Measurements from ENCODE around the gene INPP1. TPM values are rescaled to one million over a fixed set of nuclear protein-coding genes. Genes with fewer than 3 reads are reported as not detected.

The INPP1 gene
- total RNA-seq, 1 donor from 2014 or later, result 11.3 TPM

DNA sequence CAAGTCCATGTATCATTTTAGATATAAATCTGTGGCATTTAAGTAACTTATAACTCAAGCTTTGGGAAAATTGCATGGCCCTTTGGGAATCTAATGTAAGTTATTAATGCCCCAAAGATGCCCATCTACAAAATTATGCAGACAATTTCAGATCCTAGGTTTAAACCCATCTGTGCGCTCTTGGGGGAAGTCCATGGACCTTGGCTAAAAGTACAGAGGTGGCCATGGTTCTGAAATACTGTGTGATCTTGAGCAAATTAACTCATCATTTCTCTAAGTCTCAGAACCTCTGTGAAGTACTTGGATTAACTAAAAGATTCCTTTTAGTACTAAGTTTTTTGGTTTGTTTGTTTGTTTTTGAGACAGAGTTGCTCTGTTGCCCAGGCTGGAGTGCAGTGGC is 19.5 kb downstream of the INPP1 start:
- Histone ChIP-seq H3K9me3 (ENCODE audit: insufficient read depth, low read depth, low read length) (no peaks in the 10 kb centered on the region), H4K20me1 (ENCODE audit: insufficient read depth, low read length) (peaks cover 3% of the 10 kb centered on the region), H2AFZ (ENCODE audit: low read depth, low read length) (no peak overlapping the region), H3K4me2 (ENCODE audit: low read length) (no peak overlapping the region), H3K27me3 (ENCODE audit: insufficient read depth, low read length) (no peaks in the 10 kb centered on the region), H3K4me1 (ENCODE audit: insufficient read depth, low read length) (no peaks in the 10 kb centered on the region), H3K79me2 (ENCODE audit: insufficient read depth, low read length) (no peaks in the 10 kb centered on the region), H3K27ac (ENCODE audit: low read depth, low read length) (no peak overlapping the region), H3K9ac (ENCODE audit: low read length) (no peak overlapping the region), H3K4me3 (ENCODE audit: insufficient read depth, low read depth, low read length) (no peak overlapping the region), H3K36me3 (ENCODE audit: insufficient read depth, low read length) (peaks cover 4% of the 10 kb centered on the region)
- no peaks in the 10 kb centered on the region for H3K27me3 Mint-ChIP-seq (ENCODE audit: low read depth, unreplicated experiment)
- DNase-seq (ENCODE audit: low read depth) (no peak), FAIRE-seq (no peak)
- no peak overlapping the region for H3K4me3 Mint-ChIP-seq (ENCODE audit: unreplicated experiment)
- no peaks in the 10 kb centered on the region for H3K36me3 Mint-ChIP-seq (ENCODE audit: low read depth, unreplicated experiment)
- H3K4me1 Mint-ChIP-seq (ENCODE audit: low read depth, unreplicated experiment), result peaks cover 7% of the 10 kb centered on the region
- no peak overlapping the region for H3K27ac Mint-ChIP-seq (ENCODE audit: unreplicated experiment)
- no peak for TF ChIP-seq EZH2 (IDR thresholded peaks at IDR 0.05; ENCODE audit: insufficient read depth, low read length)
- TF ChIP-seq, protein P1, sequence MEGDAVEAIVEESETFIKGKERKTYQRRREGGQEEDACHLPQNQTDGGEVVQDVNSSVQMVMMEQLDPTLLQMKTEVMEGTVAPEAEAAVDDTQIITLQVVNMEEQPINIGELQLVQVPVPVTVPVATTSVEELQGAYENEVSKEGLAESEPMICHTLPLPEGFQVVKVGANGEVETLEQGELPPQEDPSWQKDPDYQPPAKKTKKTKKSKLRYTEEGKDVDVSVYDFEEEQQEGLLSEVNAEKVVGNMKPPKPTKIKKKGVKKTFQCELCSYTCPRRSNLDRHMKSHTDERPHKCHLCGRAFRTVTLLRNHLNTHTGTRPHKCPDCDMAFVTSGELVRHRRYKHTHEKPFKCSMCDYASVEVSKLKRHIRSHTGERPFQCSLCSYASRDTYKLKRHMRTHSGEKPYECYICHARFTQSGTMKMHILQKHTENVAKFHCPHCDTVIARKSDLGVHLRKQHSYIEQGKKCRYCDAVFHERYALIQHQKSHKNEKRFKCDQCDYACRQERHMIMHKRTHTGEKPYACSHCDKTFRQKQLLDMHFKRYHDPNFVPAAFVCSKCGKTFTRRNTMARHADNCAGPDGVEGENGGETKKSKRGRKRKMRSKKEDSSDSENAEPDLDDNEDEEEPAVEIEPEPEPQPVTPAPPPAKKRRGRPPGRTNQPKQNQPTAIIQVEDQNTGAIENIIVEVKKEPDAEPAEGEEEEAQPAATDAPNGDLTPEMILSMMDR (IDR thresholded peaks at IDR 0.05; ENCODE audit: insufficient read depth, low read depth, low read length), result no peak
- H3K9me3 Mint-ChIP-seq (ENCODE audit: unreplicated experiment), result no peaks in the 10 kb centered on the region

- Histone ChIP-seq H3K9ac (ENCODE audit: low read length) (no peak overlapping the region), H3K36me3 (ENCODE audit: insufficient read depth, low read length) (peaks cover 9% of the 10 kb centered on the region), H3K4me3 (ENCODE audit: insufficient read depth, low read depth, low read length) (no peak overlapping the region), H3K9me3 (ENCODE audit: insufficient read depth, low read depth, low read length) (no peaks in the 10 kb centered on the region), H3K4me1 (ENCODE audit: insufficient read depth, low read length) (no peaks in the 10 kb centered on the region), H3K4me2 (ENCODE audit: low read length) (no peak overlapping the region), H4K20me1 (ENCODE audit: insufficient read depth, low read length) (peaks cover 3% of the 10 kb centered on the region), H3K79me2 (ENCODE audit: insufficient read depth, low read length) (no peaks in the 10 kb centered on the region), H3K27me3 (ENCODE audit: insufficient read depth, low read length) (no peaks in the 10 kb centered on the region), H2AFZ (ENCODE audit: low read depth, low read length) (no peak overlapping the region), H3K27ac (ENCODE audit: low read depth, low read length) (no peak overlapping the region)
- H3K36me3 Mint-ChIP-seq (ENCODE audit: low read depth, unreplicated experiment), result no peaks in the 10 kb centered on the region
- no peak for DNase-seq (ENCODE audit: low read depth)
- no peaks in the 10 kb centered on the region for H3K4me1 Mint-ChIP-seq (ENCODE audit: low read depth, unreplicated experiment)
- TF ChIP-seq, protein P1 (IDR thresholded peaks at IDR 0.05; ENCODE audit: insufficient read depth, low read depth, low read length), result no peak
- TF ChIP-seq EZH2 (IDR thresholded peaks at IDR 0.05; ENCODE audit: insufficient read depth, low read length), result no peak
- no peak overlapping the region for H3K4me3 Mint-ChIP-seq (ENCODE audit: unreplicated experiment)
- H3K27me3 Mint-ChIP-seq (ENCODE audit: low read depth, unreplicated experiment), result no peaks in the 10 kb centered on the region
- no peak overlapping the region for H3K27ac Mint-ChIP-seq (ENCODE audit: unreplicated experiment)
- no peaks in the 10 kb centered on the region for H3K9me3 Mint-ChIP-seq (ENCODE audit: unreplicated experiment)
- FAIRE-seq, result no peak
Measured at GRCh38 chr2:190365499-190366204, 22.3 kb downstream of the INPP1 start.

DNA sequence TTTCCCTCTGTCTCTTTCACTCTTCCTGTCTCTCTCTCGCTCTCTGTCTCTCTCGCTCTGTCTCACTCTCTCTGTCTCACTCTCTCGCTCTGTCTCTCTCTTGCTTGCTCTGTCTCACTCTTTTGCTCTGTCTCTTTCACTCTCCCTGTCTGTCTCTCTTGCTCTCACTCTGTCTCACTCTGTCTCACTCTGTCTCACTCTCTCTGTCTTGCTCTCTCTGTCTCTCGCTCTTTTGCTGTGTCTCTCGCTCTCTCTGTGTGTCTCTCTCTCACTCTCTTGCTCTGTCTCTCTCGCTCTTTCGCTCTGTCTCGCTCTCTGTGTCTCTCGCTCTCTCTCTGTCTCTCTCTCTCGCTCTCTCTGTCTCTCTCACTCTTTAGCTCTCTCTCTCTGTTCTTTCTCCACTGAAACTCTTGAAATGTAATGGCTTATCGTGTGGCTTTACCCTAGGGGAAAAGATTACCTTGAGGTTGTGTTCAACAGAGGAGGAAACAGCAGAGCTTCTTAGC is 22.9 kb downstream of the INPP1 start:
- no peaks in the 10 kb centered on the region for H3K9me3 ChIP-seq (ENCODE audit: insufficient read depth, low read depth, low read length)
- H3K36me3 Mint-ChIP-seq (ENCODE audit: low read depth, unreplicated experiment), result no peaks in the 10 kb centered on the region
- H3K27ac Mint-ChIP-seq (ENCODE audit: unreplicated experiment), result no peak overlapping the region
- H3K4me1 ChIP-seq (ENCODE audit: insufficient read depth, low read length), result no peaks in the 10 kb centered on the region
- peaks cover 3% of the 10 kb centered on the region for H4K20me1 ChIP-seq (ENCODE audit: insufficient read depth, low read length)
- no peaks in the 10 kb centered on the region for H3K4me1 Mint-ChIP-seq (ENCODE audit: low read depth, unreplicated experiment)
- no peak overlapping the region for H3K4me3 Mint-ChIP-seq (ENCODE audit: unreplicated experiment)
- H3K9ac ChIP-seq (ENCODE audit: low read length), result no peak overlapping the region
- H3K36me3 ChIP-seq (ENCODE audit: insufficient read depth, low read length), result peaks cover 13% of the 10 kb centered on the region
- no peaks in the 10 kb centered on the region for H3K9me3 Mint-ChIP-seq (ENCODE audit: unreplicated experiment)
- no peak overlapping the region for H3K4me2 ChIP-seq (ENCODE audit: low read length)
- H3K4me3 ChIP-seq (ENCODE audit: insufficient read depth, low read depth, low read length), result no peak overlapping the region
- FAIRE-seq (no peak), DNase-seq (ENCODE audit: low read depth) (no peak)
- no peaks in the 10 kb centered on the region for H3K79me2 ChIP-seq (ENCODE audit: insufficient read depth, low read length)
- TF ChIP-seq, protein P1 (IDR thresholded peaks at IDR 0.05; ENCODE audit: insufficient read depth, low read depth, low read length), result no peak
- no peak for TF ChIP-seq EZH2 (IDR thresholded peaks at IDR 0.05; ENCODE audit: insufficient read depth, low read length)
- no peak overlapping the region for H3K27ac ChIP-seq (ENCODE audit: low read depth, low read length)
- no peaks in the 10 kb centered on the region for H3K27me3 Mint-ChIP-seq (ENCODE audit: low read depth, unreplicated experiment)
- no peaks in the 10 kb centered on the region for H3K27me3 ChIP-seq (ENCODE audit: insufficient read depth, low read length)
- no peak overlapping the region for H2AFZ ChIP-seq (ENCODE audit: low read depth, low read length)
